NCI-H526 treated with DMSO at 0.1 percent for 48 hours (cell line): Measurements from ENCODE around the gene GLI2.

Experiments
- DNase-seq: peaks from one replicate; lab custom pipeline; 2025; lab: John Stamatoyannopoulos, UW

GLI2 gene

DNA sequence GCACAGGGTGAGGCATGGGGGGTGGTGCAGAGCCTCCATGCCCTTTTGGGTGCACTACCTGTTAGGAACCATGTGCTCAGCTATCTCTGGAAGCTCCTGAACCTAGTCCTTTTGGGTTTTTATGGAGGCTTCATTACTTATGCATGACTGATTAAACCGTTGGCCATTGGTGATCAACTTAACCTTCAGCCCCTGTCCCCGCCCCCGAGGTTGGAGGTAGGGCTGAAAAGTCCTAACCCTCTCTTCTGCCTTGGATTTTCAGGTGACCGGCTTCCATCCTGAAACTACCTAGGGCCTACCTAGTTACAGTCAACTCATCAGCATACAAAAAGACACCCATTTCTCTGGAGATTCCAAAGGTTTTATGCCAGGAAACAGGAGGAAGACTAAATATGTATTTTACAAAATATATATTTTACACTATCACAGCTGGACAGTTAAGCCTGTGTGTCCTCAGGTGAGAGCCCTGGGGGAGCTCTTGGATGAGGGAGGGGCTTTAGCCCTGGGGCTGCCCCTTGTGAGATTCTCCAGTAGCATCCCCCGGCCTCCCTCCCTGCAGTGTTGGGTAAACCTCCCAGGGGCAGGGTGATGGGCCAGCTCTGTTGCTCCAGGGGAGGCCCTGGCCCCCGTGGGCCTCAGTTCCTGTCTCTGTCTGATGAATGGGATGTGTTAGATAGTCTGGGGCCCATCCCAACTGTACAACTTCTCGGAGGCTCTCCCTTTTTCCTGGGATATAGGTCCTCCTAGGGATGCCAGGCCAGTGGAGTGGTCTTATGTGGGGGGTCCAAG lies 24.1 kb downstream of the GLI2 start:
- DNase-seq, result no peak

- DNase-seq, result no peak
Measured at GRCh38 chr2:120760446-120761135, 24.9 kb downstream of the GLI2 start.

GRCh38 chr2:120761164-120761861 lies 25.6 kb downstream of the GLI2 start:
- DNase-seq, result no peak

DNA sequence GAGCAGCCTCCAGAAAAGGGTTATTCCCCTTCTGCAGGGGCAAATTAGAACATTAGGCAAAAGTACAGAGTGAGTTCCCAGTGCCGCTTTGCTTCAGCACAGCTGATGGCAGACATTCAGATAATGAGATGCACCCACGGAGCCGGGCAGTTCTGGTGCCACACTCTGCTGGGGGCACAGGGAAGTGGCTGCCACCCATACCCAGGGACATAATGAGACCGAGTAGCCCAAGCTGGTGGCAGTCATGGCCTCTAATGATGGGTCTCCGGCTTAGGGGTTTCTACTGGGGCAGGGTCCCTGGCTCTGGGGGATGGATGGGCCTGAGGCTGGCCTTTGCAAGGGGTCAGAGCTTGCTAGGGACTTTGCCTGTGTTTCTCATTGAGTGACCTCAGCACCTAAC lies 26.2 kb downstream of the GLI2 start:
- DNase-seq, result no peak

GRCh38 chr2:120762341-120763061 lies 26.8 kb downstream of the GLI2 start:
- no peak for DNase-seq

DNA sequence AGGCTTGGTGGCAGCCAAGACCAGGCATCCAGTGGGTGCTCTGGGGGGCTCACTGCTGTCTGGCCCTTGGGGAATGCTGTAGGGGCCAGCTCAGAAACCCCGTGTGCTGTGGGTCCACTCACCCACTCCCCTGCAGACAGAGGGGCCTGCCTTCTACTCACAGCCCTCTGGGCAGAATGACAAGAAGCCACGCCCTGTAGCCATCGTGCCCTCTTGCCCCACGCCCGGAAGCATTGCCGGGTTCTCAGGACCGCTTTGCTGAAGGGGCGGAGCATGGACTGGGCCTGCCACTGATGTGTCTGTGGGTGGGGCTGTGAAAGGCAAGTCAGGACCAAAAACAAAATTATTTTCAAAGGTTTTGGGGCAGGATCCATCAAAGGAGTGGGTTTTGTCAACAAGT lies 27.8 kb downstream of the GLI2 start:
- DNase-seq, result no peak

GRCh38 chr2:120763931-120764330 lies 28.3 kb downstream of the GLI2 start:
- DNase-seq, result no peak

GRCh38 chr2:120764492-120764891 lies 28.8 kb downstream of the GLI2 start:
- DNase-seq, result no peak

- no peak for DNase-seq
Measured at GRCh38 chr2:120764991-120765677, 29.5 kb downstream of the GLI2 start.

DNA sequence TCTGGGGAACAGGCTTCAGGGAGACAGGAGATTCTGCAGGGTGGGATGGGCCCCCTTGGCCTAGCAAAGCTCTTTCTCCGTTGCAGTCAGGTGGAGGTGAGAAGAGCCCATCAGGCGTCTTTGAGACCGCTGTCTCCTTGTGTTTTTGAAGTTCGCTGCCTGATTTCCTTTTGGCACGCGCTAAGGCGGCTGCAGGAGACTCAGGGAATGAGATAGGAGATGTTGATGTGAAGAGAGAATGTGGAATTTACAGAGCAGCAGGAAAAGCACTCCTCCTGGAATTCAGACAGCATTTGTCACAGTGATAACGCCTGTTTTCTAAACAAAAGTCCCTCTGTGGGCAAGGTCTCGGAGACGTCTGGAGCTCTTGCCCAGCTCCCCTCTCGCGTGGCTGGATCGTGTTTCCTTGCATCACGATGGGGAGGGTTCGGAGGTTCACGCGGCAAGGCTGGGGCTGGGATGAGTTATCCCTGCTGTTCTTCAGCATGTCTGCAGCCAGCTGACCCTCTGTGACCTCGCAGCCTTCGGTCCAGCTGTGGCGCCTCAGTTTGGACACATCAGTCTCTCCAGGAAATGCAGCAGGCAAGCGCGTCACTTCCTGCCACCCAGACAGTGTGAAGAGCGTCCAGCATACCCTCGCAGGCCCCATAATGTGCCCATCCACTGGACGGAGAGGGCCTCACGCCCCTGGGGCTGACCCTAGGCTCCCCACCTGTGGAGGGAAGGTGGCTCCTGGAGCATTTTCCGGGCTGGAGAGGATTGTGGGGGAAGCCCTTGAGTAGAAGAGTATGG lies 30.2 kb downstream of the GLI2 start:
- DNase-seq, result no peak

GRCh38 chr2:120766470-120767351 lies 31.0 kb downstream of the GLI2 start:
- DNase-seq, result no peak

DNA sequence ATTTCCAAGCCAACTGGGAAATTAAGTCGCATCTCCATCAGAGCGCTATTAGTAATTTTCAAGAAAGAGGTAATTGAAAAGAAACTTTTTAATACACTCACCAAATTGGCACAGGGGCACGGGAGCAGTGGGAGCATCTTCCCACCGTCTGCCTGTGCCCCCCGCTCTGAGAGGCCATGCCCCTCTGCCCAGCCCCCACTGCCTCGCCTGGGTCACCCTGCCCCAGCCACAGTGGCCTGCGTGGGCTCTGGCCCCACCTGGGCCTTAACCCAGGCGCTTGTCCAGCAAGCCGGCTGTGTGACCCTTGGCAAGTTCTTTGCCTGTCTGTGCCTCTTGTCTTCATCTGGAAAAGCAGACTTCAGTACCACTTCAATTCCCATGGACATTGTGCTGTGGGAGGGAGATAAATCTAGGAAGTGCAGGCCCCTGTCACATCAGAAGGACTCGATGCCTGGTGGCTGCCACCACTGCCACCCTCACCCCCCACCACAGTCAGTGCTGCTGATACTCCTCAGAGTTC lies 31.9 kb downstream of the GLI2 start:
- DNase-seq, result no peak

DNA sequence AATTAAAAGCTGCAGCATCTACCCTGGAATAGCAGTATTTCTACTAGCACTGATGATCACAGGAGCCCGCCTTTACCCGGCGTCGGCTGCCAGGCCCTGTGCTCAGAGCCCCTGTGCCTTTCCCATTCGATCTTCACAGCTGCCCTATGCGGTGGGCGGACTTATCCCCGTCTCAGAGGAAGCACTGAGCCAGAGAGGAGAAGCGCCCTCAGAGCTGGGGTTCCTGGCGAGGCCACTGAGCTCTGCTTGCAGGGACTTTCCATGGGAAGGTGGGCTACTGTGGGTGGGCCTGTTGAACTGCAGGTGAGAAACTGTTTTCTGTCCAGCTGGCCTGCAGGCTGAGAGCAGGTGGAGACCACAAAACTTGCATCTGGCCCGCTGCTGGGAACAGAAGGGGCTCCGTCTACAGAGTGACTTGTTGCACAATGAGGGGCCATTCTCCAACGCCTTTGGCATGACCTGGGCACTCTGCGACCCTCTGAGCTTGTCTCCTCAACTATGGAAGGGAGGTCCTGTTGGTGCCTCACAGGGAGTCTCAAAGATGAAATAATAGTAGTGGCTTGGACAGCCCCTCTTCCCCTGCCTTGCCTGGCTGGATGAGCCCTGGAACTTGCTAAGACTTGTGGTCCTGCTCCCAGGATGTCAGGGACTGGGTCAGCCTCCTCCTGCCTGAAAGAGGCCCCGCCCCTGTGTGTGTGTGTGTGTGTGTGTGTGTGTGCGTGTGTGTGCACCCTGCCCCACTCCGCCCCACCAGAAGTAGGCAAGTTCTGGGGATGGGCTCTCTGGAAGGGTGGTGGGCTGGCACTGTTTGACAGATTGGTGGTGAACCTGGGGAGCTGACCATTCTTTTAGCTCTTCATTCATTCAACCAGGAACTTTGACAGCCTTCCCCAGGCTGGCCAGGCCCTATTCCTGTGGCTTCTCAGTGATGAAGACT lies 32.7 kb downstream of the GLI2 start:
- no peak for DNase-seq

- DNase-seq, result no peak
Measured at GRCh38 chr2:120769076-120769786, 33.6 kb downstream of the GLI2 start.

DNA sequence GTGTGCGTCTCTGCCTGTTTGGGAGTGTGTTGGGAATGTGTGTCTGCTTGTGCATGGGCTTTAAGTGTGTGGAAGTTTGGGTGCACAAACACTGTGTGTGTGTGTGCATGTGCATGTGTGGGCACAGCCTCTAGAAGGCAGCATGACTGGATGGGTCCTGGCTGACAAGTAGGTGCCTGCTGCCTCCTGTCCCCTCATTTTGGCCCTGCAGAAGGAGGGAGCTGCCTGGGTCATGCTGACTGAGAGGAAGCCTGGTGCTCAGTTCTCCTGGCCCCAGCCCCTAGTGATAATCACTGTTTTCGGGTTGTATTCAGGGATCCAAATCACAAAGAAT lies 34.1 kb downstream of the GLI2 start:
- no peak for DNase-seq

- no peak for DNase-seq
Measured at GRCh38 chr2:120770176-120770575, 34.5 kb downstream of the GLI2 start.

- no peak for DNase-seq
Measured at GRCh38 chr2:120770641-120771040, 35.0 kb downstream of the GLI2 start.
